GM12891 (cell line): ENCODE results near the gene PLEKHF1.
A peak's percentile ranks its signal among the peaks of the same experiment; 100 is the strongest.

Experiments used
- DNase-seq: peaks from one replicate; pipeline ENCODE4 v3.0.0; 2011; ENCODE audit warnings: low spot score; ENCODE audit not compliant: insufficient read length
- FAIRE-seq: peaks from 2 replicates; lab custom pipeline; 2011; peaks lifted over from hg19 to GRCh38; lab: Jason Lieb, UNC
- PAX5 ChIP-seq: IDR thresholded peaks from 2 replicates; pipeline ENCODE4 v1.6.1; 2011; ENCODE audit warnings: low read length, moderate library complexity, mild to moderate bottlenecking; ENCODE audit not compliant: insufficient read depth, severe bottlenecking
- POLR2A ChIP-seq: IDR thresholded peaks from 2 replicates; pipeline ENCODE4 v1.6.1; 2011; ENCODE audit warnings: low read depth, low read length, control low read depth
- POLR2AphosphoS5 ChIP-seq: IDR thresholded peaks from 2 replicates; pipeline ENCODE4 v1.6.1; 2011; ENCODE audit warnings: low read depth, low read length, control low read depth
- POU2F2 ChIP-seq: IDR thresholded peaks from 2 replicates; pipeline ENCODE4 v1.6.1; 2011; ENCODE audit warnings: low read depth, mild to moderate bottlenecking, control low read depth, low read length, moderate library complexity
- SPI1 ChIP-seq: IDR thresholded peaks from 2 replicates; pipeline ENCODE4 v1.6.1; 2011; ENCODE audit warnings: low read depth, low read length, control low read depth
- TAF1 ChIP-seq: IDR thresholded peaks from 2 replicates; pipeline ENCODE4 v1.6.1; 2011; ENCODE audit warnings: low read depth, low read length, control low read depth

Gene PLEKHF1

GRCh38 chr19:29712744-29713516 is 47.7 kb downstream of the PLEKHF1 start:
- TF ChIP-seq SPI1 (0 out of 2 replicates have a peak, but pooled peaks have one; percentile 2), POU2F2 (no peak), TAF1 (no peak)
- FAIRE-seq: no peak
- no peak for DNase-seq

GRCh38 chr19:29714371-29714952 is 49.2 kb downstream of the PLEKHF1 start:
- DNase-seq: no peak
- FAIRE-seq: peak; percentile 78
- TF ChIP-seq POLR2AphosphoS5 (no peak), PAX5 (no peak), POU2F2 (no peak), POLR2A (no peak), SPI1 (no peak), TAF1 (no peak)

GRCh38 chr19:29714953-29715700 is 49.9 kb downstream of the PLEKHF1 start, which contains the start of gene C19orf12:
Gene C19orf12, minus strand, starts transcription at chr19:29715261. Its CDS starts 6,848 bp downstream, at chr19:29708413.
- TF ChIP-seq POU2F2 (no peak), POLR2A (peak; percentile 56; the same call in 1 of the 2 replicates)
- DNase-seq: peak; percentile 73

GRCh38 chr19:29715701-29716581 is 50.7 kb downstream of the PLEKHF1 start:
- DNase-seq (no peak), FAIRE-seq (peak; percentile 20)
- TF ChIP-seq POU2F2 (no peak), POLR2AphosphoS5 (no peak), PAX5 (no peak), POLR2A (no peak), TAF1 (no peak), SPI1 (no peak)

More at GRCh38 chr19:29714953-29715700, 49.9 kb downstream of the PLEKHF1 start, which contains the start of gene C19orf12:
- FAIRE-seq: peak; percentile 79

- no peak for DNase-seq
- TF ChIP-seq PAX5 (no peak), POU2F2 (peak; percentile 16; the same call in 1 of the 2 replicates)
- peak; percentile 16 for FAIRE-seq
Measured at GRCh38 chr19:29717051-29717450, 51.8 kb downstream of the PLEKHF1 start.

GRCh38 chr19:29724102-29724641 is 58.9 kb downstream of the PLEKHF1 start:
- FAIRE-seq (no peak), DNase-seq (peak; percentile 37)
- TF ChIP-seq POLR2A: no peak
- no peak for TF ChIP-seq POLR2AphosphoS5
- TF ChIP-seq SPI1: no peak
- no peak for TF ChIP-seq PAX5
- TF ChIP-seq TAF1: no peak
- TF ChIP-seq POU2F2: no peak

- FAIRE-seq: no peak
- TF ChIP-seq SPI1 (no peak), POLR2AphosphoS5 (no peak), POU2F2 (no peak), PAX5 (no peak), POLR2A (no peak), TAF1 (no peak)
- DNase-seq: no peak
Measured at GRCh38 chr19:29724746-29725145, 59.5 kb downstream of the PLEKHF1 start.
